ENCODE measurements around the gene FGD3. TPM values are rescaled to one million over a fixed set of nuclear protein-coding genes. Genes with fewer than 3 reads are reported as not detected.
A peak's percentile ranks its signal among the peaks of the same experiment; 100 is the strongest.

Gene FGD3
- total RNA-seq, 1 experiment from 2014 or later, result 1.8 TPM

- Histone ChIP-seq H2AFZ (ENCODE audit: low read length) (no peak overlapping the region), H3K4ac (ENCODE audit: low read depth, low read length) (no peak overlapping the region), H3K4me2 (ENCODE audit: insufficient read depth, insufficient read length, low read length) (no peak overlapping the region), H4K8ac (replicated peaks; ENCODE audit: insufficient read length, low read depth, low read length) (no peak overlapping the region), H3K18ac (ENCODE audit: insufficient read length, low read depth, low read length) (no peak overlapping the region), H3K79me2 (ENCODE audit: insufficient read depth, low read length) (no peaks in the 10 kb centered on the region), H3K27me3 (ENCODE audit: insufficient read depth, low read length) (no peaks in the 10 kb centered on the region), H2BK120ac (ENCODE audit: low read depth, low read length, poor library complexity, severe bottlenecking) (no peak overlapping the region), H4K91ac (ENCODE audit: insufficient read length, low read depth, low read length) (no peak overlapping the region), H2BK12ac (ENCODE audit: insufficient read length, low read depth, low read length) (no peak overlapping the region), H3K79me1 (ENCODE audit: insufficient read depth, low read depth, low read length, poor library complexity, severe bottlenecking) (no peaks in the 10 kb centered on the region), H2BK5ac (ENCODE audit: insufficient read length, low read length) (no peak overlapping the region), H3K9ac (ENCODE audit: extremely low read depth, insufficient read length, low read length) (no peak overlapping the region), H4K20me1 (ENCODE audit: control insufficient read depth, insufficient read depth, insufficient read length) (no peaks in the 10 kb centered on the region), H3K27ac (ENCODE audit: insufficient read length, low read depth, low read length) (no peak overlapping the region), H3K14ac (ENCODE audit: insufficient read depth, low read length) (peak overlapping the region; percentile 36; the same call in 1 of the 2 replicates), H3K56ac (ENCODE audit: insufficient read length, low read depth, low read length) (no peak overlapping the region), H2BK15ac (ENCODE audit: low read depth, low read length) (no peak overlapping the region), H3K23ac (ENCODE audit: insufficient read length, low read depth, low read length) (no peak overlapping the region), H2BK20ac (ENCODE audit: low read depth, low read length, poor library complexity, severe bottlenecking) (no peak overlapping the region), H3K23me2 (ENCODE audit: insufficient read length, low read depth, low read length, poor library complexity, severe bottlenecking) (no peaks in the 10 kb centered on the region), H3K4me1 (ENCODE audit: insufficient read depth, low read length) (no peaks in the 10 kb centered on the region), H4K5ac (ENCODE audit: insufficient read length, low read depth, low read length) (no peak overlapping the region), H3T11ph (ENCODE audit: low read length) (no peak overlapping the region), H2AK5ac (ENCODE audit: insufficient read length, low read length) (no peak overlapping the region), H3K9me3 (ENCODE audit: control insufficient read depth, low read depth, low read length) (no peaks in the 10 kb centered on the region)
- Mint-ChIP-seq H3K27ac (no peak overlapping the region), H3K4me1 (0 out of 4 replicates have a peak, but pooled peaks cover 0 to 3% of the 10 kb centered on the region in 2 experiments), H3K4me3 (no peak overlapping the region), H3K9me3 (peaks cover 6 to 9% of the 10 kb centered on the region in 2 experiments; a peak in 4 of 5 replicates), H3K36me3 (ENCODE audit: insufficient read depth in 1 of 3, low read depth in 3 of 3) (peaks cover 11 to 16% (median 13%) of the 10 kb centered on the region in 3 experiments), H3K27me3 (ENCODE audit: low read depth) (no peaks in the 10 kb centered on the region)
- no peak for DNase-seq
- no CpG with 5 or more reads among the region's 18 CpGs for WGBS (ENCODE audit: extremely low coverage, insufficient read length, low lambda C conversion rate)
- no peak for TF ChIP-seq CTCF (conservative IDR thresholded peaks at IDR 0.05)
Observed at GRCh38 chr9:93082841-93083411, 135.6 kb downstream of the FGD3 start.
